Fibroblast of skin of right biceps (primary cell): Measurements from ENCODE around the gene PDZRN4.
"Not testable (repeated sequence)": the region's sequence is repeated elsewhere in the genome, so short reads cannot be mapped to it uniquely, and the experiment has no call there.

ENCODE experiments used
- DNase-seq: peaks from one replicate; pipeline ENCODE4 v3.0.0-alpha.2; 2013

Gene PDZRN4

GRCh38 chr12:41287500-41288141 lies 99.5 kb downstream of the PDZRN4 start:
- DNase-seq: no peak

- no peak for DNase-seq
Observed at GRCh38 chr12:41288142-41288811, 100.2 kb downstream of the PDZRN4 start.

DNA sequence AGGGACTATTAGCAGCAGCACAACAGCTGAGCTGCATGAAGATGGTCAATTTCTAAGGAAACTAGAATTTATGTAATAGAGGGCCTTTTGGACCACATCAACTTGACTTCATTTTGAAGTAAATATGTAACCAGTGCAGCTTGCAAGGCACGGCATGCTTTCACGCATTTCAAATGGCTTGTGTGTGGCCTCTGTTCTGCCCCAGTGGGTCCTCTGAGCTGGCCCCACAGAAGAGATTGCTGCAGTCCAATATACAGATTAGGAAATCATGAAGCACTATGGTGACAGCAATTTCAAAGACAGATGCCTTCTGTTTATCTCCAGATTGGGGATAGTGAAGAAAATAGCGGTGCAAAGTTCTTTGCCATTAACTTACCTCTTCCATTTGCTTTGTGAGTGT lies 101.4 kb downstream of the PDZRN4 start:
- no peak for DNase-seq

DNA sequence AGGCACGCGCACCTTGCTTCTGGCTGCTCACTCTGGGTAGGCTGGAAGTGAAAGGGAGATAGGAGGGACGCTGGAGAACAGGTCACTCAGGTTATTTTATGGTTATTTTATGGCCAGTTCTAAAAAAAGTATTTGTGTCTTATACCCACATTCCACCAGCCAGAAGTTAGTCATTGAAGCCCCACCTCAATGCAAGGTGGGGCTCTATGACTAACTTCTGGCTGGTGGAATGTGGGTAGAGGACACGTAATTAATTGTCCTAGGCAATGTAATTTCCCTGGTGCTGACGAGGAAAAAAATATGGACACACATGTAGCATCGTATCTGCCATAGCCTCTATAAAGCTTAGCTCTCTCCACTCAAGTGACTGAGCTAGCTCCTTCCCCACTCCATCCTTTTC lies 104.9 kb downstream of the PDZRN4 start:
- no peak for DNase-seq

DNA sequence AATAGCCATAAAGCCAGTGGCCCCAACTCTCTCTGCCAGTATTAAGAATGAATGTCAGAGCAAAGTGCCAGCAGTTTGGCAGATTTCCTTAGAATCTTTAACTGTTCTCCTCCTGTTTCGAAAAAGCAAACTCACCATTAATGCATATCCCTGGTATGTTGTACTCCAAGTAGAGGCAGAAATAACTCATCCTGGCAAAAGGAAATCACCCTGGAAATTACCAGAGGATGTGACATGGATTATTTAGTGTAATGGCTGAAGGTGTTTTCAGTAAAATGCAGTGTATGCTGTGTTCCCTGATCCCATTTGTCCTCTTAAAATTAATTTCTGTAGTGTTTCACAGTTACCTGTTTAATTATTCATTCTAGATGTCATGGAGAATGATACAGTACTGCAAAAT lies 105.3 kb downstream of the PDZRN4 start:
- DNase-seq: no peak

DNA sequence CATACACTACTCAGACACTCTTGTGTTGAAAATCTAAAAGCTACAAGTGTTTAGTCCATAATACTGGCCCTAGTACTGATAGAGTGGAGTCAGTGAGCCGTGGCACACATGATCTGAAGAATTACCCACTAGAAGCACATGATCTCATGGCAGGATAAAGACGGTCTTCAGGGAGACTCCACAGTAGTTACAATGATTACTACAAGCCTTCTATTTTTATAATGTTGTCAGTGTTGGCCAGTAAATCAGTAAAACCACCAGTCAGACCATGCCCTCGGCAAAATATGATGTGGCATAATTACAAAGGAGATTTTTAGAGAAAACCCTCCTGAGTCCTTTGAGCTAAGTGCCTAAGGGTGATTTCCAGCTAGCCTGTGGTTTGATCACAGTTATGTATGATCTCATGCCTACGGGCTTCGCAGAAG lies 114.9 kb downstream of the PDZRN4 start:
- no peak for DNase-seq

DNA sequence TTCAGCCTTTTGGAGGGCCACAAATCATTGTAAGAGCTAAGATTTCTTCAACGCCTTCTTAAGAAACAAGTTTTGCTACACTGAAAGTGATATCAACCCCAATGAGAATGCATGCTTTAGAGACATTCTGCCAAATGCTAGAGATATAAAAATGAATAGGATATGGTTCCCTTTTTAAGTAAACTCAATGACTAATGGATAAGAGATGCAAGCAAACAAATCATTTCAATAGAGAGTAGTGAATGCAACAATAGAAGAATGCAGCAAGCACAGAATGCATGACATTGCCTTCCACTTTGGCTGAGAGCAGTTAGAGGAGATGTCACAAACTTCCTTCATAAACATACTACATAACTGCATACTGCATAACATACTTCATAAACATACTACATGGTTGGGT lies 116.4 kb downstream of the PDZRN4 start:
- DNase-seq: no peak

DNA sequence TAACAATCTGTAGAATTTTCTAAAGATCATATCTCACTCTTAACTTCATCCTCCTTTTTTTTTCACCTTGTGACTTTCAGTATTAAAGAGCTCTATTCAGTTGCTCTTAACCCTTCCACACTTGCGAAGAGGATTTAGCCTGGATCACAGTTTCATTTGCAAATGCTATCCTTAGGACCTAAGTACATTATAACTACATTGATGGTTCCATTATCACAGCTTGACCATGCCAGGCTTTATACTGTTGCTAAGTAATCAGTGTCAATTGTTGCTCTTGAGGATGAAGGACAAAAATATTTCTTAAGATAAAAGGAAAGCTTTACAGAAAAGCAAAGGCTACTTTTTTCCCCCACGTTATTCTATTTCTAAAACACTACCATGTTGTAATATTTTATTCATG lies 122.2 kb downstream of the PDZRN4 start:
- no peak for DNase-seq

- no peak for DNase-seq
Observed at GRCh38 chr12:41311883-41312282, 123.8 kb downstream of the PDZRN4 start.

DNA sequence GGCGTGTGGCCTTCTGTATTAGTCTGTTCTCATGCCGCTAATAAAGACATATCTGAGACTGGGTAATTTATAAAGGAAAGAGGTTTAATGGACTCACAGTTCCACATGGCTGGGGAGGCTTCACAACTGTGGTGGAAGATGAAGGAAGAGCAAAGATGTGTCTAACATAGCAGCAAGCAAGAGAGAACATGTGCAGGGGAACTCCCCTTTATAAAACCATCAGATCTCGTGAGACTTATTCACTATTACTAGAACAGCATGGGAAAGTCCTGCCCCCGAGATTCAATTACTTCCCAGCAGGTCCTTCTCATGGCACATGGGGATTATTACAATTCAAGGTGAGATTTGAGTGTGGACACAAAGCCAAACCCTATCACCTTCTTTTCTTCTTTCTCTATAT lies 124.3 kb downstream of the PDZRN4 start:
- not testable (repeated sequence) for DNase-seq

DNA sequence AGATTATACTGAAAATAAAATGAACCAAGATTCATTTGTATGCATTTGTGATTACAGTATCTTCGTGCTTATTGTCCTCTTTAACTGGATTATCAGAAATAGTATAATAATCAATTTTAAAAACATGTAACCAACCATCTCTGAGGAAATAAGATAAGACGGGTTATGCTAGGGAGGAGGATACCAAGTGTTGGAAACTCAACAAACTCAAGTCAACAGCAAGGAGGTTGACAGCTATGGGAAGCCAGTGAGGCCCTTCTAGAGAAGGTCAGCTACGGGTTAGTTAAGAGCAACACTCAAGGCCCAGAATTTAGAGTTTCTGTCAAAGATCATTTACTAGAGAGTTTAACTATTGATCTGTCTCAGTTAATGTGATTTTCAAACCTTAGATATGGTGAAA lies 137.2 kb downstream of the PDZRN4 start:
- no peak for DNase-seq

- no peak for DNase-seq
Observed at GRCh38 chr12:41327096-41327895, 139.2 kb downstream of the PDZRN4 start.

DNA sequence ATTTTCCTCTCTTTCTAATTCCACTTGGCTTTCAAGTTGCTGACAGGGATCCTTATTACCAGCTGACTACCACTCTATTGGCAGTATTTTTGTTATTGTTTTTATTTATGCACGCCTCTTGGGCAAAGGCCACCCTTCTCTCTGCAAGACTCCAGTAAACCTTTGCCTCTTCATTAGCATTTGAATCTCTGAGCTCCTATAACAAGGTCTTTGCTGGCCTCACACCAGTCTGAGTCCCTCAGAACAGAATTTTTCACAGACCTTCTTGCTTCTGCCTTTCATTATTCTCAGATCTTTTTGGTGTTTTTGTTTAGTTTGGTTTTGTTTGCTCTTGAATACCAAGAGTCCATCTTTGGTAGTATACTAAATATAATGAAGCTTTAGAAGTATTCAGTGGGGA lies 145.9 kb downstream of the PDZRN4 start:
- DNase-seq: no peak

DNA sequence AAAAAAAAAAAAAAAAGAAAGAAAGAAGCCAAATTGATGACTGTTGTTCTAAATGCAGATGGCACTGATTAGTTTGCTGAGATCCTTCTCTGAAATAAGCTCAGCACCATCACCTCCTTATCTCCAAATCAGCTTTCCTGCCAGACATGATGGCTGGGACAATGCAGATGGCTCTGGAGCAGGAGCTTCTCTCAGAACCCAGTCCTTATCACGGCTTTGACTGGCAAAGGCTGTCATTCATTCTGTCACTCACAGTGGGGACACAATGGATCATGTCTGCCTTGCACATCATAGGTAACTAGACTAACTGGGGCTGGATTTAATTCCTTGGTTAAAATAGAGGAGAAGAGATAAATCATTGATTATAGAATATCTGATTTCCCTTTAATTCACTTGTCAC lies 146.3 kb downstream of the PDZRN4 start:
- DNase-seq: no peak

GRCh38 chr12:41336041-41336549 lies 148.0 kb downstream of the PDZRN4 start:
- no peak for DNase-seq

DNA sequence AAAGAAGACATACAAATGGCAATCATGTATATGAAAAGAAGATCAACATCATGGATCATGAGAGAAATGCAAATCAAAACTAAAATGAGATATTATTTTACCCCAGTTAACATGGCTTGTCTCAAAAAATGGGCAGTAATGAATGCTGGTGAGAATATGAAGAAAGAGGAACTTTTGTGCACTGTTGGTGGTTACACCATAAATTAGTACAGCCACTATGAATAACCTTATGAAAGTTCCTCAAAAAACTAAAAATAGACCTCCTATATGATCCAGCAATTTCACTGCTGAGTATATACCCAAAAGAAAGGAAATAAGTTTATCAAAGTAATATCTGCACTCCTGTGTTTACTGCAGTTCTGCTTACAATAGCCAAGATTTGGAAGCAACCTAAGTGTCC lies 151.7 kb downstream of the PDZRN4 start:
- DNase-seq: no peak

DNA sequence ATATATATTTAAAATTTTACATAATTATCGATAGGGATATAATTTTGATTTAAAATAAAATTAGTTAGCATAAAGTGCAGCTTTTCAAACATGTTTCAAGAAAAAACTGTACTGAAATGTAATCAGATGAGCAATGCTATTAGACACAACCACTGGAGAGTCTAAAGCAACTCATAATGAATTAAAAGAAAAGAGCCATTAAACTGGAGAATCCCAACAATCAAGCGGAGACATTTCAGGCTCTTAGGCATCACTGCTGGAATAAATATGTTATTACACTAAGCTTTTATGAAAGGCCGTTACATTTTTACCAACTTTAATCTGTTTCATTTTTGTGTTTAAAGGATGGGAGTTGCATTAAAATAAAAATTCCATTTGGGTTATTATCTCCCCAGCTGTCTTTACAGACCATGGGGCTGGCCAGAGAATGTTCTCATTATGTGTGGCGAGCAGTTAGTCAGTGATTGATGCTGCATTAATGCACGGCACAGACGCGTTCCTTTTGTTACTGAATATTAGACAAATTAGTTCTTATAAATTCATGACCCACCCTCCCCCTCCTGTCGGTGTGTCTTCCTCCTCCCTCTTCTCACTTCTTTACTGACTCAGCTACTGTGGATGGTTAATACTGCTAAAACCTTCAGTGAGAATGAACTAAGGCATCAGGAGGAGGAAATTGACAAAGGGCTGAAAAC lies 156.8 kb downstream of the PDZRN4 start:
- no peak for DNase-seq

DNA sequence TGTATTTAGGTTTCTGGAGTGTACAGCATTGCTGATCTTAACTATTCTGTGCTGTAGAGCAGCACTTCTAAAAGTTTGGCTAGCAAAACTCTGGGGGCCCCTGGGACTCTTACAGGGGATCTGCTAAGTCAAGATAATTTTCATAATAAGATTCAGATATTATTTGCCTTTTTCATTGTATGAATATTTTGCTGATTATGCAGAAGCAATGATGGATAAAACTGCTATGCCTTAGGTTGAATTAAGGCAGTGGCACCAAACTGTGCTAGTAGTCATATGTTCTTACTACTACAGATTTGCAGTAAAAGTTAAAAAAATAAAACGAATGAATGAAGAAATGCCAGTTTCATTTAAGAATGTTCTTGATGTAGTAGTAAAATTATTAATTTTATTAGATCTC lies 160.1 kb downstream of the PDZRN4 start:
- DNase-seq: no peak

GRCh38 chr12:41356181-41356580 lies 168.1 kb downstream of the PDZRN4 start:
- DNase-seq: no peak

DNA sequence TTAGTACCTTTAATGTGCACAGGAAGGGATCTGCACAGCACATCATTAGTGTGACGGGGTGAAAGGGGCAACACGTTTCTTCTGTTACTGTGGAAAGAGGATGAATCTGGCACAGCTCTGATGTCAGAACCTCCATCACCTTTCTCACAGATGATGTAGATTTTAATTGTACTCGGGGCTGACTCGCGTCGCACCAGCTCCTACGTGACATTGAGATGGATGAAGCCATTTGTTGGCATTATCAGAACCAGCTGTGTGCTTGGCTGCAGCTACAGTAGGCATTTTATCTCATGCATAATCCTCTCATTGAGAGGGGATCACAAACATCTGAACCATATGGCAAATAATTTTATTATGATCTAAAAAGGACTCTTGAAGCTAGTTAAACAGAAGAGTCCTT lies 173.6 kb downstream of the PDZRN4 start:
- DNase-seq: no peak

DNA sequence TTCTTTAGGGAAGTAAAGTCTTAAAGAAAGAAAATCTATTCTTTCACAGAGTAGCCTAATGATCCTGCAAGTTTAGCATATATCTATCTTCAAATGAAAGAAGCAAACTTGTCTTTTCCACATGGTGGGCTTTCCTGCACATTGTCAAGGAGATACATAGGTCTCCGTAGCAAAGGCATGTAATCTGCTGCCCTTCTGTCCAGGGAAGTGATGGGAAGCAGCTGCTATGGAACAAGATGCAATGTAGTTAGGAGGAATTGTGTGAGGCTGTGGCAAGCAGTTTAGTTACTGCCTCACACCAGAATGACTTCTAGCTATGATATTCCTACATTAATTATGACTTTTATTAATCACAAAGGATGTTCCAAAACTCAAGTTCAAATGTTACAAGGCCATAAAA lies 174.4 kb downstream of the PDZRN4 start:
- no peak for DNase-seq

GRCh38 chr12:41362931-41363330 lies 174.8 kb downstream of the PDZRN4 start:
- no peak for DNase-seq

DNA sequence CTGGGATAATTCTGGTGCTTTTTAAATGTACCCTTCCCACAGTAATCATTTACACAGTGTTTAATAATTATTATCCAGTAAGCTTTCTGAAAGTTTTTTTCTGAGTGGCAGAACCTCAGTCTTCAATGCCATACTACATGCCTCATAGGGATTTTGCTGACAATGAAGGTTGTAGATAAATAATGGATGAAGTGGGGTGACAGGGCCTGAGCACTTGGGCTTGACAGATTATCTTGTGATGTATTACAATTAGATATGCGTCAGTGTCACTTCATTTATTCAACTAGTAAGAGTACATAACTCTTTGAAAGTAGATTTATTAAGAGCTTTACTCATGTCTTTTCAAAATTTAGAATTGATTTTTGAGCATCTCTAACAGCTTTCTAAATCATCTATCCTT lies 176.1 kb downstream of the PDZRN4 start:
- no peak for DNase-seq
